HG03342 (cell line): ENCODE measurements around the gene ITPR2.
"Not testable (repeated sequence)": the region's sequence is repeated elsewhere in the genome, so short reads cannot be mapped to it uniquely, and the experiment has no call there.

Experiments
- ATAC-seq: cut with Tn5 transposase; IDR thresholded peaks from one replicate; pipeline ENCODE4 v1.9.1; 2021; ENCODE audit warnings: mild to moderate bottlenecking, moderate library complexity; ENCODE audit not compliant: unreplicated experiment

Gene ITPR2

GRCh38 chr12:26791301-26791791 is 41.6 kb downstream of the ITPR2 start:
- ATAC-seq: peak; percentile 77

- ATAC-seq: no peak
These were observed 42.4 kb downstream of the ITPR2 start for GRCh38 chr12:26790645-26790994.

GRCh38 chr12:26789731-26790644 is 43.0 kb downstream of the ITPR2 start:
- no peak for ATAC-seq

GRCh38 chr12:26786865-26787514 is 46.0 kb downstream of the ITPR2 start:
- ATAC-seq: no peak

GRCh38 chr12:26786491-26786864 is 46.5 kb downstream of the ITPR2 start:
- no peak for ATAC-seq

GRCh38 chr12:26783816-26784379 is 49.1 kb downstream of the ITPR2 start:
- not testable (repeated sequence) for ATAC-seq

- no peak for ATAC-seq
These were observed 49.9 kb downstream of the ITPR2 start for GRCh38 chr12:26783131-26783526.

GRCh38 chr12:26782372-26783130 is 50.4 kb downstream of the ITPR2 start:
- ATAC-seq: no peak

- ATAC-seq: not testable (repeated sequence)
These were observed 52.3 kb downstream of the ITPR2 start for GRCh38 chr12:26780656-26781055.

GRCh38 chr12:26778173-26778775 is 54.7 kb downstream of the ITPR2 start:
- ATAC-seq: not testable (repeated sequence)

GRCh38 chr12:26777236-26777635 is 55.8 kb downstream of the ITPR2 start:
- ATAC-seq: no peak

GRCh38 chr12:26775991-26776390 is 57.0 kb downstream of the ITPR2 start:
- not testable (repeated sequence) for ATAC-seq

GRCh38 chr12:26773313-26774104 is 59.5 kb downstream of the ITPR2 start:
- no peak for ATAC-seq

GRCh38 chr12:26771861-26772260 is 61.1 kb downstream of the ITPR2 start:
- no peak for ATAC-seq

GRCh38 chr12:26770239-26771070 is 62.5 kb downstream of the ITPR2 start:
- ATAC-seq: no peak

GRCh38 chr12:26769611-26770010 is 63.4 kb downstream of the ITPR2 start:
- ATAC-seq: no peak

- ATAC-seq: peak; percentile 75
These were observed 64.1 kb downstream of the ITPR2 start for GRCh38 chr12:26768611-26769603.

GRCh38 chr12:26767865-26768264 is 65.1 kb downstream of the ITPR2 start:
- ATAC-seq: no peak
